Liver (tissue), 9 donors: ENCODE results near the gene CCDC8. TPM values are rescaled to one million over a fixed set of nuclear protein-coding genes. Genes with fewer than 3 reads are reported as not detected.

Experiments
- DNase-seq: peaks from one replicate; pipeline ENCODE4 v3.0.0-alpha.2; 2017; ENCODE audit warnings: low spot score
- H3K27ac ChIP-seq, 2 donors: one replicate each; pipeline ENCODE4 v1.7.0; 2013; ENCODE audit warnings: inconsistent platforms in 2 of 2, low read length in 2 of 2, control low read depth in 1 of 2, low read depth in 1 of 2, mild to moderate bottlenecking in 1 of 2
- H3K27me3 ChIP-seq, 4 donors: one replicate each; pipeline versions ENCODE4 v1.6.1 to v1.7.0; 2013; ENCODE audit warnings: low read length in 3 of 4, inconsistent platforms in 1 of 4, mild to moderate bottlenecking in 1 of 4, moderate library complexity in 1 of 4; ENCODE audit not compliant: control insufficient read depth in 4 of 4, insufficient read depth in 4 of 4
- H3K36me3 ChIP-seq, 4 donors: one replicate each; pipeline versions ENCODE4 v1.6.1 to v1.7.0; 2013; ENCODE audit warnings: low read length in 3 of 4, mild to moderate bottlenecking in 3 of 4, low read depth in 1 of 4, moderate library complexity in 1 of 4; ENCODE audit not compliant: control insufficient read depth in 4 of 4, insufficient read depth in 3 of 4
- H3K4me1 ChIP-seq, 4 donors: one replicate each; pipeline versions ENCODE4 v1.6.1 to v1.7.0; 2013; ENCODE audit warnings: low read length in 3 of 4, mild to moderate bottlenecking in 3 of 4, moderate library complexity in 1 of 4; ENCODE audit not compliant: control insufficient read depth in 4 of 4, insufficient read depth in 4 of 4
- H3K4me3 ChIP-seq, 3 donors: one replicate each; pipeline versions ENCODE4 v1.6.1 to v1.7.0; 2013; ENCODE audit warnings: low read length in 3 of 3, control low read depth in 1 of 3, low read depth in 1 of 3, mild to moderate bottlenecking in 1 of 3
- H3K9ac ChIP-seq, 2 donors: one replicate each; pipeline ENCODE4 v1.7.0; 2013; ENCODE audit warnings: low read length in 2 of 2, mild to moderate bottlenecking in 2 of 2, moderate library complexity in 2 of 2, control low read depth in 1 of 2, low read depth in 1 of 2
- H3K9me3 ChIP-seq, 4 donors: one replicate each; pipeline versions ENCODE4 v1.6.1 to v1.7.0; 2013; ENCODE audit warnings: low read length in 3 of 4; ENCODE audit not compliant: control insufficient read depth in 4 of 4
- CTCF ChIP-seq: fragments of 150-350 bp; IDR thresholded peaks from 2 replicates; pipeline ENCODE4 v1.5.1; 2017; ENCODE audit warnings: improper control_type of control experiment, low read depth, low read length; ENCODE audit not compliant: missing input control
- EGR1 ChIP-seq, 2 donors: IDR thresholded peaks; 2 replicates each; pipeline ENCODE4 v1.6.1; 2016 to 2018; ENCODE audit warnings: antibody characterized with exemption in 2 of 2, low read depth in 2 of 2
- FOXA1 ChIP-seq: IDR thresholded peaks from 2 replicates; pipeline ENCODE4 v1.6.1; 2016; ENCODE audit warnings: antibody characterized with exemption
- FOXA2 ChIP-seq: IDR thresholded peaks from 2 replicates; pipeline ENCODE4 v1.6.1; 2016; ENCODE audit warnings: antibody characterized with exemption
- GABPA ChIP-seq, 2 donors: IDR thresholded peaks in 1 of 2; conservative IDR thresholded peaks in 1 of 2; 2 replicates each; pipeline ENCODE4 v1.6.1; 2016; ENCODE audit warnings: antibody characterized with exemption in 2 of 2, mild to moderate bottlenecking in 1 of 2, moderate library complexity in 1 of 2
- HNF4A ChIP-seq, 2 donors: conservative IDR thresholded peaks; 2 replicates each; pipeline ENCODE4 v1.6.1; 2016; ENCODE audit warnings: antibody characterized with exemption in 2 of 2, mild to moderate bottlenecking in 2 of 2
- HNF4G ChIP-seq: IDR thresholded peaks from 2 replicates; pipeline ENCODE4 v1.6.1; 2016; ENCODE audit warnings: antibody characterized with exemption
- JUND ChIP-seq, 2 donors: IDR thresholded peaks; 2 replicates each; pipeline ENCODE4 v1.6.1; 2016; ENCODE audit warnings: antibody characterized with exemption in 2 of 2
- MAX ChIP-seq: IDR thresholded peaks from 2 replicates; pipeline ENCODE4 v1.6.1; 2016; ENCODE audit warnings: antibody characterized with exemption
- NR2F2 ChIP-seq: IDR thresholded peaks from 2 replicates; pipeline ENCODE4 v1.6.1; 2016; ENCODE audit warnings: antibody characterized with exemption
- RAD21 ChIP-seq, 2 donors: IDR thresholded peaks; 2 replicates each; pipeline ENCODE4 v1.6.1; 2016; ENCODE audit warnings: antibody characterized with exemption in 2 of 2, mild to moderate bottlenecking in 2 of 2
- REST ChIP-seq: IDR thresholded peaks from 2 replicates; pipeline ENCODE4 v1.6.1; 2016; ENCODE audit warnings: antibody characterized with exemption, mild to moderate bottlenecking
- RXRA ChIP-seq, 2 donors: IDR thresholded peaks; 2 replicates each; pipeline ENCODE4 v1.6.1; 2017 to 2018; ENCODE audit warnings: antibody characterized with exemption in 2 of 2, mild to moderate bottlenecking in 1 of 2
- SP1 ChIP-seq: IDR thresholded peaks from 2 replicates; pipeline ENCODE4 v1.6.1; 2018; ENCODE audit warnings: antibody characterized with exemption, mild to moderate bottlenecking
- TAF1 ChIP-seq: conservative IDR thresholded peaks from 2 replicates; pipeline ENCODE4 v1.6.1; 2016; ENCODE audit warnings: antibody characterized with exemption, mild to moderate bottlenecking
- YY1 ChIP-seq: IDR thresholded peaks from 2 replicates; pipeline ENCODE4 v1.6.1; 2016; ENCODE audit warnings: antibody characterized with exemption, mild to moderate bottlenecking
- ZBTB33 ChIP-seq: IDR thresholded peaks from 2 replicates; pipeline ENCODE4 v1.6.1; 2016; ENCODE audit warnings: antibody characterized with exemption
- WGBS: extraction: QIAGEN DNeasy Blood & Tissue Kit; methylation state at CpG from one replicate; pipeline ENCODE4 v1.1.7; 2013; 5-methylcytosine and 5-hydroxymethylcytosine counted together
- polyA plus RNA-seq, 2 donors: library from polyadenylated mRNA; stranded (reverse) in 1 of 2; unstranded in 1 of 2; fragments of 200-250 nt in 1 of 2; fragments of >200 nt in 1 of 2; fragmentation: Nextera tagmentation in 1 of 2; extraction: Ambion mirVana in 1 of 2; gene quantifications; one replicate each; pipeline versions ENCODE4 v1.2.1 to v1.2.3, GENCODE V29; 2013 to 2015
- total RNA-seq, 2 donors: library from RNA; depleted of rRNA; stranded (reverse); fragments of >200 nt; gene quantifications; one replicate each; pipeline ENCODE4 v1.2.3, GENCODE V29; 2014
- donor health status: healthy.
- donor health status: healthy.
- donor health status: healthy.
- donor health status: healthy.
- donor health status: healthy.

Gene CCDC8
- total and polyA plus RNA-seq, 4 donors = 0.18 to 5.9 (median 0.62) TPM

- no peak for TF ChIP-seq REST
- no peak for TF ChIP-seq TAF1
- TF ChIP-seq CTCF = no peak
- TF ChIP-seq MAX = no peak
- no peak for TF ChIP-seq FOXA1
- TF ChIP-seq SP1 = no peak
- no peak for TF ChIP-seq NR2F2
- TF ChIP-seq JUND (IDR thresholded peaks at IDR 0.05) = no peak
- TF ChIP-seq RXRA (IDR thresholded peaks at IDR 0.05) = no peak
- TF ChIP-seq RAD21 (IDR thresholded peaks at IDR 0.05) = no peak
- TF ChIP-seq HNF4G = no peak
- no peak for TF ChIP-seq GABPA (IDR thresholded peaks at IDR 0.05 in 1 of 2, conservative IDR thresholded peaks at IDR 0.05 in 1 of 2)
- no peak for TF ChIP-seq HNF4A (conservative IDR thresholded peaks at IDR 0.05)
- TF ChIP-seq EGR1 (IDR thresholded peaks at IDR 0.05; ENCODE audit: low read depth in 2 of 2) = no peak
- DNase-seq = no peak
- H3K9me3 ChIP-seq = no peaks in the 10 kb centered on the region
- H3K4me3 ChIP-seq = no peak overlapping the region
- peaks cover 0 to 5% (median 3%) of the 10 kb centered on the region in 4 donors for H3K4me1 ChIP-seq
- H3K9ac ChIP-seq = no peak overlapping the region
- WGBS = 97% methylated on average over 30 of the region's 30 CpGs
- no peaks in the 10 kb centered on the region for H3K27me3 ChIP-seq
- H3K36me3 ChIP-seq = peaks cover 8 to 52% (median 25%) of the 10 kb centered on the region in 4 donors
- no peak overlapping the region for H3K27ac ChIP-seq
Observed at GRCh38 chr19:46386996-46387712, 26.2 kb downstream of the CCDC8 start.

- H3K27me3 ChIP-seq = no peaks in the 10 kb centered on the region
- 63% methylated on average over 10 of the region's 10 CpGs for WGBS
- no peak for DNase-seq
- no peaks in the 10 kb centered on the region for H3K9me3 ChIP-seq
- no peak overlapping the region for H3K27ac ChIP-seq
- no peak overlapping the region for H3K9ac ChIP-seq
- H3K4me1 ChIP-seq = peaks cover 0 to 5% (median 3%) of the 10 kb centered on the region in 4 donors
- peaks cover 8 to 49% (median 25%) of the 10 kb centered on the region in 4 donors for H3K36me3 ChIP-seq
- no peak overlapping the region for H3K4me3 ChIP-seq
- TF ChIP-seq YY1 = no peak
- peak; percentile 27 for TF ChIP-seq SP1
- no peak for TF ChIP-seq NR2F2
- TF ChIP-seq ZBTB33 = no peak
- TF ChIP-seq RAD21 (IDR thresholded peaks at IDR 0.05) = no peak
- TF ChIP-seq GABPA (IDR thresholded peaks at IDR 0.05 in 1 of 2, conservative IDR thresholded peaks at IDR 0.05 in 1 of 2) = no peak
- no peak for TF ChIP-seq HNF4G
- TF ChIP-seq FOXA1 = no peak
- TF ChIP-seq JUND (IDR thresholded peaks at IDR 0.05) = no peak
- no peak for TF ChIP-seq TAF1
- TF ChIP-seq HNF4A (conservative IDR thresholded peaks at IDR 0.05) = peak in 1 of 2 donors; percentile 57
- TF ChIP-seq CTCF = no peak
- peak in 1 of 2 donors; percentile 29 for TF ChIP-seq RXRA (IDR thresholded peaks at IDR 0.05)
- no peak for TF ChIP-seq FOXA2
- no peak for TF ChIP-seq REST
Observed at GRCh38 chr19:46386151-46386550, 27.2 kb downstream of the CCDC8 start.
